Activated T-cell treated with anti-CD3 and anti-CD28 coated beads, Interleukin-2, amount 50 U/mL, for 48 hours (primary cell): ENCODE data around the gene TSPAN18.

ENCODE experiments used
- DNase-seq, 2 experiments: peaks; one replicate each; pipeline ENCODE4 v3.0.0-alpha.2; 2020

TSPAN18 gene

GRCh38 chr11:44741976-44742375 lies 15.2 kb downstream of the TSPAN18 start:
- no peak for DNase-seq

- no peak for DNase-seq
Measured at GRCh38 chr11:44742508-44743246, 15.9 kb downstream of the TSPAN18 start.

GRCh38 chr11:44743326-44743725 lies 16.6 kb downstream of the TSPAN18 start:
- DNase-seq, result no peak

- no peak for DNase-seq
Measured at GRCh38 chr11:44743959-44744557, 17.3 kb downstream of the TSPAN18 start.

GRCh38 chr11:44746894-44747293 lies 20.1 kb downstream of the TSPAN18 start:
- DNase-seq, result no peak

- DNase-seq, result no peak
Measured at GRCh38 chr11:44747316-44747715, 20.6 kb downstream of the TSPAN18 start.

GRCh38 chr11:44747836-44748235 lies 21.1 kb downstream of the TSPAN18 start:
- no peak for DNase-seq

- no peak for DNase-seq
Measured at GRCh38 chr11:44748606-44749005, 21.8 kb downstream of the TSPAN18 start.

- no peak for DNase-seq
Measured at GRCh38 chr11:44749189-44749588, 22.4 kb downstream of the TSPAN18 start.

- no peak for DNase-seq
Measured at GRCh38 chr11:44750551-44751465, 24.0 kb downstream of the TSPAN18 start.

- DNase-seq, result no peak
Measured at GRCh38 chr11:44752300-44752699, 25.5 kb downstream of the TSPAN18 start.

- DNase-seq, result no peak
Measured at GRCh38 chr11:44752713-44753112, 26.0 kb downstream of the TSPAN18 start.

GRCh38 chr11:44753961-44754645 lies 27.3 kb downstream of the TSPAN18 start:
- no peak for DNase-seq

- no peak for DNase-seq
Measured at GRCh38 chr11:44754876-44755555, 28.3 kb downstream of the TSPAN18 start.

- no peak for DNase-seq
Measured at GRCh38 chr11:44755556-44756523, 29.1 kb downstream of the TSPAN18 start.

GRCh38 chr11:44758983-44759382 lies 32.2 kb downstream of the TSPAN18 start:
- no peak for DNase-seq

GRCh38 chr11:44759743-44760476 lies 33.1 kb downstream of the TSPAN18 start:
- no peak for DNase-seq

- no peak for DNase-seq
Measured at GRCh38 chr11:44760477-44760872, 33.7 kb downstream of the TSPAN18 start.

- no peak for DNase-seq
Measured at GRCh38 chr11:44760917-44761550, 34.3 kb downstream of the TSPAN18 start.

- no peak for DNase-seq
Measured at GRCh38 chr11:44761551-44761961, 34.8 kb downstream of the TSPAN18 start.
